ENCODE results near the gene RPS3.

DNA sequence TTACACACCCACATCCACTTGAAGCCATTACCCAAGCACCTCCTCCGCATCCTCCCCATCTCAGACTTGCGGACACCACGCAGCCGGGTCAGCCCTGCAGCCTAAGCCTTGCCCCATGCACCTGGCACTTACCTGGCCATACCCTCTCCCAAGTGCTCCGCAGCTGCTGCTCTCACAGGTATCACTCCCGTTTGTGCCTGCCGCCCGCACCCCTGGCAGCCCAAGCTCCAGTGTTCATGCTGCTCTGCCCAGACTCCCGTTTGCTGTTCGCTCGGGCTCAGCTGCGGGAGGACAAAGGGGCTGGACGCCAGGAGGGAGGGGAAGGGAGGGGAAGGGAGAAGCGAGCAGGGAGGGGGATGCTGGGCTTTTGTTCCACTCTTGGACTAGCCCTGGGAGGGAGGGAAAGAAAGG lies 33.6 kb downstream of the RPS3 start, which contains the start of gene KLHL35:
- TF ChIP-seq POLR2A (IDR thresholded peaks at IDR 0.05) (no peak), CTCF (IDR thresholded peaks at IDR 0.05) (no peak)
